Measurements from ENCODE around the gene ZNF823. TPM values are rescaled to one million over a fixed set of nuclear protein-coding genes. Genes with fewer than 3 reads are reported as not detected.
A peak's percentile ranks its signal among the peaks of the same experiment; 100 is the strongest.

ZNF823 gene
- total RNA-seq, 1 donor from 2014 or later, result 11.5 TPM

- TF ChIP-seq CTCF (conservative IDR thresholded peaks at IDR 0.05), result no peak
- peak; percentile 97 for DNase-seq (ENCODE audit: extremely low spot score, unreplicated experiment)
- Mint-ChIP-seq H3K9me3 (peaks cover 6% of the 10 kb centered on the region), H3K36me3 (peaks cover 14% of the 10 kb centered on the region), H3K27ac (peak overlapping the region; percentile 99), H3K27me3 (peaks cover 2% of the 10 kb centered on the region), H3K4me3 (peak overlapping the region; percentile 100), H3K4me1 (ENCODE audit: unreplicated experiment) (peaks cover 18% of the 10 kb centered on the region)
Measured at GRCh38 chr19:11694533-11695439, 44.0 kb downstream of the ZNF823 start.

- peaks cover 2% of the 10 kb centered on the region for H3K27me3 Mint-ChIP-seq
- peaks cover 22% of the 10 kb centered on the region for H3K36me3 Mint-ChIP-seq
- peaks cover 9% of the 10 kb centered on the region for H3K9me3 Mint-ChIP-seq
- DNase-seq (ENCODE audit: extremely low spot score, unreplicated experiment), result no peak
- peak overlapping the region; percentile 91 for H3K4me3 Mint-ChIP-seq
- peak overlapping the region; percentile 94 for H3K27ac Mint-ChIP-seq
- peaks cover 18% of the 10 kb centered on the region for H3K4me1 Mint-ChIP-seq (ENCODE audit: unreplicated experiment)
- no peak for TF ChIP-seq CTCF (conservative IDR thresholded peaks at IDR 0.05)
Measured at GRCh38 chr19:11693505-11694499, 44.9 kb downstream of the ZNF823 start.

GRCh38 chr19:11692127-11692790 lies 46.5 kb downstream of the ZNF823 start:
- no peak for TF ChIP-seq CTCF (conservative IDR thresholded peaks at IDR 0.05)
- Mint-ChIP-seq H3K9me3 (peaks cover 13% of the 10 kb centered on the region), H3K36me3 (peaks cover 30% of the 10 kb centered on the region), H3K4me1 (ENCODE audit: unreplicated experiment) (peaks cover 18% of the 10 kb centered on the region), H3K4me3 (peak overlapping the region; percentile 72), H3K27ac (peak overlapping the region; percentile 63), H3K27me3 (peaks cover 2% of the 10 kb centered on the region)
- DNase-seq (ENCODE audit: extremely low spot score, unreplicated experiment), result no peak

GRCh38 chr19:11685676-11686650 lies 52.8 kb downstream of the ZNF823 start:
- no peak for TF ChIP-seq CTCF (conservative IDR thresholded peaks at IDR 0.05)
- no peaks in the 10 kb centered on the region for H3K4me1 Mint-ChIP-seq (ENCODE audit: unreplicated experiment)
- H3K9me3 Mint-ChIP-seq, result peaks cover 28% of the 10 kb centered on the region
- peak overlapping the region; percentile 73 for H3K4me3 Mint-ChIP-seq
- peaks cover 49% of the 10 kb centered on the region for H3K36me3 Mint-ChIP-seq
- H3K27me3 Mint-ChIP-seq, result no peaks in the 10 kb centered on the region
- DNase-seq (ENCODE audit: extremely low spot score, unreplicated experiment), result no peak
- peak overlapping the region; percentile 84 for H3K27ac Mint-ChIP-seq
